Measurements from ENCODE around the gene ARHGAP18. TPM values are rescaled to one million over a fixed set of nuclear protein-coding genes. Genes with fewer than 3 reads are reported as not detected.

ARHGAP18 gene
- total RNA-seq, 4 donors from 2014 or later: 5.1 to 12.7 (median 7.7) TPM

GRCh38 chr6:129647044-129647443 lies 62.9 kb downstream of the ARHGAP18 start:
- no peak for DNase-seq (ENCODE audit: low spot score in 2 of 2)
- intact Hi-C loops (cut with DNase I; ENCODE audit: low total_unique reads): no loop called here
- WGBS, 2 donors: 83 to 87% methylated on average over 2 of the region's 2 CpGs
- H3K4me3 ChIP-seq (ENCODE audit: low read depth, poor library complexity, severe bottlenecking): no peak overlapping the region
- TF ChIP-seq CTCF (IDR thresholded peaks at IDR 0.05) (no peak), POLR2A (IDR thresholded peaks at IDR 0.05) (no peak)

GRCh38 chr6:129646642-129647041 lies 63.3 kb downstream of the ARHGAP18 start:
- intact Hi-C loops (cut with DNase I; ENCODE audit: low total_unique reads): no loop called here
- H3K4me3 ChIP-seq (ENCODE audit: low read depth, poor library complexity, severe bottlenecking): no peak overlapping the region
- TF ChIP-seq POLR2A (IDR thresholded peaks at IDR 0.05): no peak
- TF ChIP-seq CTCF (IDR thresholded peaks at IDR 0.05): no peak
- 47 to 54% methylated on average over 5 of the region's 5 CpGs for WGBS, 2 donors
- DNase-seq (ENCODE audit: low spot score in 2 of 2): no peak

- TF ChIP-seq CTCF (IDR thresholded peaks at IDR 0.05) (no peak), POLR2A (IDR thresholded peaks at IDR 0.05) (no peak)
- H3K4me3 ChIP-seq (ENCODE audit: low read depth, poor library complexity, severe bottlenecking): no peak overlapping the region
- DNase-seq (ENCODE audit: low spot score in 2 of 2): no peak
- intact Hi-C loops (cut with DNase I; ENCODE audit: low total_unique reads): no loop called here
- 75 to 78% methylated on average over 3 of the region's 3 CpGs for WGBS, 2 donors
Observed at GRCh38 chr6:129645830-129646579, 64.0 kb downstream of the ARHGAP18 start.

GRCh38 chr6:129645106-129645829 lies 64.7 kb downstream of the ARHGAP18 start:
- WGBS, 2 donors: 53 to 68% methylated on average over 6 of the region's 6 CpGs
- no peak for TF ChIP-seq CTCF (IDR thresholded peaks at IDR 0.05)
- TF ChIP-seq POLR2A (IDR thresholded peaks at IDR 0.05): no peak
- DNase-seq (ENCODE audit: low spot score in 2 of 2): no peak
- no peak overlapping the region for H3K4me3 ChIP-seq (ENCODE audit: low read depth, poor library complexity, severe bottlenecking)
- intact Hi-C loops (cut with DNase I; ENCODE audit: low total_unique reads): no loop called here

- 38 to 40% methylated on average over 1 of the region's 1 CpG for WGBS, 2 donors
- no peak overlapping the region for H3K4me3 ChIP-seq (ENCODE audit: low read depth, poor library complexity, severe bottlenecking)
- DNase-seq (ENCODE audit: low spot score in 2 of 2): no peak
- intact Hi-C loops (cut with DNase I; ENCODE audit: low total_unique reads): no loop called here
- TF ChIP-seq POLR2A (IDR thresholded peaks at IDR 0.05): no peak
- no peak for TF ChIP-seq CTCF (IDR thresholded peaks at IDR 0.05)
Observed at GRCh38 chr6:129644567-129645015, 65.4 kb downstream of the ARHGAP18 start.

Measured in lower leg skin (tissue), 4 donors.